GM18873 (cell line): ENCODE results near the gene NDUFS6.
"Not testable (repeated sequence)": the region's sequence is repeated elsewhere in the genome, so short reads cannot be mapped to it uniquely, and the experiment has no call there.

Experiments
- ATAC-seq: cut with Tn5 transposase; IDR thresholded peaks from one replicate; pipeline ENCODE4 v1.9.1; 2021; ENCODE audit warnings: mild to moderate bottlenecking, moderate library complexity, moderate number of reproducible peaks; ENCODE audit not compliant: unreplicated experiment, low FRiP score

Gene NDUFS6

GRCh38 chr5:1830571-1831228, 29.5 kb downstream of the NDUFS6 start:
- ATAC-seq, result no peak

- no peak for ATAC-seq
Observed at GRCh38 chr5:1831257-1831656, 30.1 kb downstream of the NDUFS6 start.

GRCh38 chr5:1831677-1832313, 30.6 kb downstream of the NDUFS6 start:
- ATAC-seq, result no peak

GRCh38 chr5:1832511-1833250, 31.5 kb downstream of the NDUFS6 start:
- ATAC-seq, result no peak

GRCh38 chr5:1833264-1834021, 32.2 kb downstream of the NDUFS6 start:
- ATAC-seq, result no peak

GRCh38 chr5:1834022-1834551, 32.9 kb downstream of the NDUFS6 start:
- no peak for ATAC-seq

DNA sequence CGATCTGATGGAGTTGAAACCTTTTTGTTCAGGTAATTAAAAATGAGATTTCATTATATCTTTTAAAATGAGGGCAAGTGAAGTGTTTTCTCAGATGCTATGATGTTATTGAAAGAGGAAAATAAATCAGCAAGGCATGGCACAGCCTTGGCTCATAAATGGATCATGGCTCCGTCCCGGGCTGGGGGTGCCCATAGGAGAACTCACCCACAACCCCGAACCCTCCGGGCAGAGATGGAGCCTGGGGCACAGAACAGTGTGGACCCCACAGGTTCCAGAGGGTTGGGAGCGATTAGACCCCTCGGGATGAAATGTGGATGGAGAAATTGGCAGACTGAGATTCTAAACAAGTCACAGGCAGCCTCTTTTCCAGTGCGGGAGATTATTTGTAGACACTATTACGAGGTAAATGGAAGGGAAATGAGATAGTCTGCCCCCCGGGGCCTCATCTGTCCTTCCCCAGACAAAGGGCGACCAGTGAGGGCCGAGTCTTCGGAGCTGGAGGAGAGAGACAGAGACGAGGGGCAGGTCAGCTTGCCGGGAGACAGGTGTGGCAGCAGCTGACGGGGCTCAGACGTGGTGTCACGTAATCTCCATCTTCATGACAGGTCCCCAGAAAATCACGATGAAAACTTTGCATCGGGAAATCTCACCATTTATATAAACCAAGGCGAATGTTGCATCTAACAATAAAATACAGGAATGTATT, 33.7 kb downstream of the NDUFS6 start:
- no peak for ATAC-seq

GRCh38 chr5:1835431-1835830, 34.2 kb downstream of the NDUFS6 start:
- no peak for ATAC-seq

- ATAC-seq, result no peak
Observed at GRCh38 chr5:1836176-1836890, 35.1 kb downstream of the NDUFS6 start.

GRCh38 chr5:1836891-1837880, 36.0 kb downstream of the NDUFS6 start:
- no peak for ATAC-seq

GRCh38 chr5:1838013-1838412, 36.8 kb downstream of the NDUFS6 start:
- ATAC-seq, result no peak

- no peak for ATAC-seq
Observed at GRCh38 chr5:1840071-1840547, 38.9 kb downstream of the NDUFS6 start.

- no peak for ATAC-seq
Observed at GRCh38 chr5:1840741-1841521, 39.7 kb downstream of the NDUFS6 start.

DNA sequence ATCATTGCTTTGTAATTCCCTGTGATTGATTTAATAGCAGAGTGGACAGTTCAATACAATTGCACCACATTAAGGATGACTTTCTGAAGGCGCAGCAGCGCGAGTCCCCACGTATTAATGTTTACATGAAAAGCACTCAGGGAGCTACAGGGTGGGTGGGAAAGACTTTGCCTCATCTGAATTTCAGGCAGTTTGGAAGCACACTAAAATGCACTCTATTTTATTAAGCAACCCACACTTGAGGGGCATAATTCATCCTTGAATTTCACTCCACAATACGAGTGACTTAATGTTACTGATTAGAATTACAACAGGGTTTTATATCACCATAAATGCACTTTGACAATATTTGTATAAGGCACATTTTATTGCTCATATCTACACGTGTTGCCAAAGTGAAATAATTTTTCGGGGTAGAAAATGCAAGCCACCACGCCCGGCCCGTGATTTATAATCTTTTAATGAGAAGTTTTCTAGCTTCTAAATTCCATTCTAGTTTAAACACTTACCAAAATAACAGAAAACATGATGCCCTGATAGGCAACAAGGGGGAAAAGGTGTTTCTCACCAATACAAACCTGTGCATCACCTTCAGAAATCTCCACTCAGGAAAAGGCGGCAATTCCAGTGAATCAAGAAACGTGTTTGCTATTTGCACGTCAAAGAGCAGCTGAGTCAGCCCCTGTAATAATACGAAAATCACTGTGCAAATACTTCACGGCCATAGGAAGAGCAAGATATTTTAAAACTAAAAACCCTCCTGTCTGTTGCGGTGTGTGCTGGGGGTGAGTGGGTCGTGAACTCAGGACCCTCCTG, 41.0 kb downstream of the NDUFS6 start:
- no peak for ATAC-seq

- not testable (repeated sequence) for ATAC-seq
Observed at GRCh38 chr5:1843761-1844160, 42.6 kb downstream of the NDUFS6 start.

GRCh38 chr5:1844708-1845436, 43.7 kb downstream of the NDUFS6 start:
- ATAC-seq, result no peak
